ENCODE measurements around the gene RITA1.

DNA sequence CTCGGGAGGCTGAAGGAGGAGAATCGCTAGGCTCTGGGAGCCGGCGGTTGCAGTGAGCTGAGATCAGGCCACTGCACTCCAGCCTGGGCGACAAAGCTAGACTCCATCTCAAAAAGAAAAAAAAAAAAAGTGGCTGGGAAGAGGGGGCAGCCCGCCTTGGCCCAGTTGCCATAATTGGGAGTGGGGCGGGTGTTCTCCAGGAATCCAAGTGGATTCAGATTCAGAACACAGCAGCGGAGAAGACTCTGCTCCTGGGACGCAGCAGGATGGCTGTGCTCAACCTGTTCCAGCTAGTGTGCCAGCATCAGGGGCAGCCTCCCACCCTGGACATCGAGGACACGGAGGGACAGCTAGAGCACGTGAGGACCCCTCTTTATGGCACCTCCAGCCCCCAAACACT is 30.5 kb upstream of the RITA1 start:
- no peak for TF ChIP-seq CTCF (IDR thresholded peaks at IDR 0.05)
- no peak for TF ChIP-seq POLR2A (IDR thresholded peaks at IDR 0.05)
